Smooth muscle cell of the coronary artery (primary cell): ENCODE data around the gene ANAPC1. TPM values are rescaled to one million over a fixed set of nuclear protein-coding genes. Genes with fewer than 3 reads are reported as not detected.

ENCODE experiments used
- total RNA-seq: library from RNA; depleted of rRNA; stranded (reverse); fragments of >200 nt; gene quantifications from 2 replicates; pipeline ENCODE4 v1.2.3, GENCODE V29; 2014; ENCODE audit warnings: low replicate concordance

The ANAPC1 gene
- 40.7 and 50.5 TPM in 2 replicates for total RNA-seq

GRCh38 chr2:111883661-111884591, at the start of gene ANAPC1:
Gene ANAPC1, minus strand, starts transcription at chr2:111884193. Its CDS starts 3,368 bp downstream, at chr2:111880825.

GRCh38 chr2:111897924-111898702, 14.1 kb upstream of the ANAPC1 start, which contains the start of gene MERTK:
Gene MERTK, plus strand, starts transcription at chr2:111898607. Its CDS starts 129 bp downstream, at chr2:111898736.

Other genes starting within 250 kb of the ANAPC1 start
- 0.23 and 0.90 TPM in 2 replicates for gene MERTK, start 14.4 kb upstream of the ANAPC1 start, total RNA-seq
- gene TMEM87B, start 171.1 kb upstream of the ANAPC1 start, total RNA-seq = 16.5 and 30.8 TPM in 2 replicates